ENCODE measurements around the gene TACC2.

Gene TACC2

DNA sequence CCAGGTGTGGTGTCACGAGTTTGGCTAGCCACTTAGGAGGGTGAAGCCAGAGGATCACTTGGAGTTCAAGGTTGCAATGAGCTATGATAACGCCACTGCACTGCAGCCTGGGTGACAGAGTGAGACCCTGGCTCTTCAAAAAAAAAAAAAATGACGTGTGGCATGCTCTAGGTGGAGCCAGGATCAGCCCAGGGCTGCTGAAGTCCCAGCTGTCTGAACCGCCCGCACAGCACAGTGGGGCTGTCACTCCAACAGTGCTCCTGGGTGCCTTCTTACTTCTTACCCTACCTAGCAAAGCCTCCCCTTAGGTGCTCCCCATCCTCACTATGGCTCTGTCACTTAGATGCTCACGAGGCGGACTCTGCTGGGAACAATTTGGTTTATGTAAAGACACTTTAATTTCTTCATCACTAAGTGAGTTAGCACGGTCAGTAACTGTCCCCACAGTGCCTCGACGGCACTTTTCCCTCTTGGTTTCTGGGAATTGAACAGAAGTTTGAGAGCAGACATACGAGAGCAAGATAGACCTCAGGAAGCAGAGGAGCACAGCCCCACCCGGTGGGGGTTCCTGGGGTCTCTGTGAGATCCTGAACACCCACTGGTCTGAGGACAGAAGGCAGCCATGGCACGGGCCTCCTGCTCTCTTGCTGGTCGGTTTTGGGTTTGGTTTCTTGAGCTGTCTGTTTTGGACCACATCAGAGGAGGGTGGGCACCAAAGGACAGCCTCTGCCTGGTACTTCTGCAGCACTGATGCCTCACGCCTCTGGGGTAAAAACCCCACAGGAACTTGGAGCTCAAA is 215.9 kb downstream of the TACC2 start:
- no peak for DNase-seq (ENCODE audit: low read depth)
- TF ChIP-seq, protein P1, sequence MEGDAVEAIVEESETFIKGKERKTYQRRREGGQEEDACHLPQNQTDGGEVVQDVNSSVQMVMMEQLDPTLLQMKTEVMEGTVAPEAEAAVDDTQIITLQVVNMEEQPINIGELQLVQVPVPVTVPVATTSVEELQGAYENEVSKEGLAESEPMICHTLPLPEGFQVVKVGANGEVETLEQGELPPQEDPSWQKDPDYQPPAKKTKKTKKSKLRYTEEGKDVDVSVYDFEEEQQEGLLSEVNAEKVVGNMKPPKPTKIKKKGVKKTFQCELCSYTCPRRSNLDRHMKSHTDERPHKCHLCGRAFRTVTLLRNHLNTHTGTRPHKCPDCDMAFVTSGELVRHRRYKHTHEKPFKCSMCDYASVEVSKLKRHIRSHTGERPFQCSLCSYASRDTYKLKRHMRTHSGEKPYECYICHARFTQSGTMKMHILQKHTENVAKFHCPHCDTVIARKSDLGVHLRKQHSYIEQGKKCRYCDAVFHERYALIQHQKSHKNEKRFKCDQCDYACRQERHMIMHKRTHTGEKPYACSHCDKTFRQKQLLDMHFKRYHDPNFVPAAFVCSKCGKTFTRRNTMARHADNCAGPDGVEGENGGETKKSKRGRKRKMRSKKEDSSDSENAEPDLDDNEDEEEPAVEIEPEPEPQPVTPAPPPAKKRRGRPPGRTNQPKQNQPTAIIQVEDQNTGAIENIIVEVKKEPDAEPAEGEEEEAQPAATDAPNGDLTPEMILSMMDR (IDR thresholded peaks at IDR 0.05; ENCODE audit: insufficient read depth, low read depth, low read length, missing control alignments), result no peak
- H3K4me3 ChIP-seq (ENCODE audit: low read depth, low read length), result no peak overlapping the region

DNA sequence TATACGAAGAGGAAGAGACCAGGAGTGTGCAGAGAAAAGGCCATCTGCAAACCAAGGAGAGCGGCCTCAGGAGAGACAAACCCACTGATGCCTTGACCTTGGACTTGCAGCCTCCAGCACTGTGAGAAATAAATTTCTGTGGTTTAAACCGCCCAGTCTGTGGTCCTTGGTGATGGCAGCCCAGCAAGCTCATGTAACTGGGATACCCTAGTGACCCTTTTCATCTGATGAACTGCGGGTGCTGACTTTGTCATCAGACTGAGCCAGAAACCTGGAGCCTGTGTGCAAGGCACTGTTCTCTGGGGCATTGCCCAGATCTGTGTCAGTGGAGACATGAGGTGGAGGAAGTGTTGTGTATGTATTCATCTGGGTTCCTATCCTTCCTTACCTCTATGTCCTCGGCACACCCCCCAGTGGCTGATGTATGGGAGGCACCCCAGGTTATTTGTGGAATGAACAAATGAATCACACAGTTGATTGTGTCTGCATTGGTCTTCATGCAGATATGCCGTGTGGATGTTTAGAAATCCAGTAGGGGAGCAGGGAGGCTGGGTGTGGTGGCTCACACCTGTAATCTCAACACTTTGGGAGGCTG is 217.6 kb downstream of the TACC2 start:
- DNase-seq (ENCODE audit: low read depth), result no peak
- TF ChIP-seq, protein P1 (IDR thresholded peaks at IDR 0.05; ENCODE audit: insufficient read depth, low read depth, low read length, missing control alignments), result no peak
- no peak overlapping the region for H3K4me3 ChIP-seq (ENCODE audit: low read depth, low read length)

DNA sequence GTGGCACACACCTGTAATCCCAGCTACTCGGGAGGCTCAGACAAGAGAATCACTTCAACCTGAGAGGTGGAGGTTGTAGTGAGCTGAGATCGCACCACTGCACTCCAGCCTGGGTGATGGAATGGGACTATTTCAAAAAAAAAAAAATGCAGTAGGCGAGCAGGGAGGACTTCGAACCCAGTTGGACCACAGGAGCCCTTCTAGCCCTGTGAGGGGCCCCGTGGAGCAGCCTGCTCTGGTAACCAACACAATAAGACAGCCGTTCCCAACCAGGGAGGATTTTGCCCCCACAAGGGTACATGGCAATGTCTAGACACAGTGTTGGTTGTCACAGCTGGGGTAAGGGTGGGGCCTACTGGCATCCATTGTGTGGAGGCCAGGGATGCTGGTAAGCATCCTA is 218.2 kb downstream of the TACC2 start:
- H3K4me3 ChIP-seq (ENCODE audit: low read depth, low read length), result no peak overlapping the region
- no peak for DNase-seq (ENCODE audit: low read depth)
- TF ChIP-seq, protein P1 (IDR thresholded peaks at IDR 0.05; ENCODE audit: insufficient read depth, low read depth, low read length, missing control alignments), result no peak

DNA sequence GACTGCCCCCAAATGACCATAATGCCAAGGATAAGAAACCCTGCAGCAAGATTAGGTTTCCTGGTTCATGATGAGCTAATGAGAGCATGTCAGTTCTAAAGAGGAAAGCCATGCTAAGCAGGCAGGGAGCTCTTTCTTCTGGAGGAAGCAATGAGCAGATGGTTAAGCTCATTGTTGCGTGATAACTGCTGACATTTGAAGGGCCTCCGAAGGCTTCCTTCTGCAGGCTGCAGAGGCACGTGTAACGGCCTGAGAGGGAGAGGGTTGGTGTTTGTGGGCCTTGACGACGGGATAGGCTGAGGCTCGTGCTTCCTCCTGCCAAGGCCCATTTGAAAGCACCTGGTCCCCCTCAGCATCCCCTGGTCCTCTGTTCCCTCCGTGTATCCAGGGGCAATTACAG is 218.6 kb downstream of the TACC2 start:
- TF ChIP-seq, protein P1 (IDR thresholded peaks at IDR 0.05; ENCODE audit: insufficient read depth, low read depth, low read length, missing control alignments), result no peak
- no peak for DNase-seq (ENCODE audit: low read depth)
- no peak overlapping the region for H3K4me3 ChIP-seq (ENCODE audit: low read depth, low read length)

DNA sequence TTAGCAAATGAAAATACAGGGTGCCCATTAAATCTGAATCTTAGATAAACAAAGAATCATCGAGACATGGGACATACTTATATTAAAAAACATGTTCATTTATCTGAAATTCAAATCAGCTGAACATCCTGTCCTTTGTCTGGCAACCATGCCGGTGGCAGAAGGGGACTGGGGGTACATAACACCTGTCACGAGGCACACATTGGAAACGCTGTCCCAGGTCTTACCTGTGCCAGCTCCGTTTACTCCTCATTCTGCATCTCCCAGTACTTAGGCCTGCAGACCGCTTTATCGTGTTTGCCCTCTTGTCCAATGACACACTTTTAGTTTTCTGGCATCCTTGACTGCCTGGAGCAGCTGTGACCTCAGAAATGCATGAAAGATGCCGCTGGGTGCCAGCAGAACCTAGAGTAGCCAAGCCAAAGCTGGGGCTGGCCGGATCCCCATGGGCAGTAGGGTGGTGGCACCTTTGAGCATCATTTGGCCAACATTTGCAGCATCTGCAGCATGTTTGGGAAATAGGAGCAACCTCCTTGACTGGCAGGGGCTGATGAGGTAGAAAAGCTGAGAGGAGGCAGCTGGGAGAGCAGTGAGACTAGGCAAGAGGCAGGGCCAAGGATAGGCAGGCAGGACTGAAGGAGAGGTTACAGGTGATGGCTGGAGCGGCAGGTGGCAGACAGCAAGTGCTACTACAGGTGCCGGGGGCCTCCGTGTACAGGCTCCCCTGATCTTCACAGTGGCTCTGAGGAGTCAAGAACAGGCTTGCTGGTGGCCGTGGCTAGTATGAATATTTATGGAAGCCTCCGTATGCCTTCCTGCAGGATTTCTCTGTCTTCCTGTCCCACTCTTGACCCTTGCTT is 219.8 kb downstream of the TACC2 start:
- TF ChIP-seq, protein P1 (IDR thresholded peaks at IDR 0.05; ENCODE audit: insufficient read depth, low read depth, low read length, missing control alignments), result no peak
- DNase-seq (ENCODE audit: low read depth), result no peak

DNA sequence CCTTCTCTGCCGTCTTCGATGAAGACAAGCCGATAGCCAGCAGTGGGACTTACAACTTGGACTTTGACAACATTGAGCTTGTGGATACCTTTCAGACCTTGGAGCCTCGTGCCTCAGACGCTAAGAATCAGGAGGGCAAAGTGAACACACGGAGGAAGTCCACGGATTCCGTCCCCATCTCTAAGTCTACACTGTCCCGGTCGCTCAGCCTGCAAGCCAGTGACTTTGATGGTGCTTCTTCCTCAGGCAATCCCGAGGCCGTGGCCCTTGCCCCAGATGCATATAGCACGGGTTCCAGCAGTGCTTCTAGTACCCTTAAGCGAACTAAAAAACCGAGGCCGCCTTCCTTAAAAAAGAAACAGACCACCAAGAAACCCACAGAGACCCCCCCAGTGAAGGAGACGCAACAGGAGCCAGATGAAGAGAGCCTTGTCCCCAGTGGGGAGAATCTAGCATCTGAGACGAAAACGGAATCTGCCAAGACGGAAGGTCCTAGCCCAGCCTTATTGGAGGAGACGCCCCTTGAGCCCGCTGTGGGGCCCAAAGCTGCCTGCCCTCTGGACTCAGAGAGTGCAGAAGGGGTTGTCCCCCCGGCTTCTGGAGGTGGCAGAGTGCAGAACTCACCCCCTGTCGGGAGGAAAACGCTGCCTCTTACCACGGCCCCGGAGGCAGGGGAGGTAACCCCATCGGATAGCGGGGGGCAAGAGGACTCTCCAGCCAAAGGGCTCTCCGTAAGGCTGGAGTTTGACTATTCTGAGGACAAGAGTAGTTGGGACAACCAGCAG is 221.7 kb downstream of the TACC2 start:
- TF ChIP-seq, protein P1 (IDR thresholded peaks at IDR 0.05; ENCODE audit: insufficient read depth, low read depth, low read length, missing control alignments), result no peak
- H3K4me3 ChIP-seq (ENCODE audit: low read depth, low read length), result no peak overlapping the region
- DNase-seq (ENCODE audit: low read depth), result no peak

More for the DNA sequence above, 219.8 kb downstream of the TACC2 start:
- no peak overlapping the region for H3K4me3 ChIP-seq (ENCODE audit: low read depth, low read length)

All from GM12865 (cell line).